Measurements from ENCODE around the gene HES7. TPM values are rescaled to one million over a fixed set of nuclear protein-coding genes. Genes with fewer than 3 reads are reported as not detected.

HES7 gene
- polyA plus RNA-seq, 2 of the 4 experiments (the other 2 are of a cell fraction), result 0.56 to 0.72 TPM

- whole genome bisulfite sequencing (ENCODE audit: missing lambda C conversion rate), result 93% methylated on average over 6 of the region's 6 CpGs
- ChIA-PET POLR2A (no interaction called here), CTCF (interaction anchor here (1.4 to 2.1 kb wide), 7 partner anchors 8 to 47 kb away, joined by 3 to 16 read pairs (median 7); no protein-coding TSS in a partner anchor)
- no peak overlapping the region for H3K4me3 ChIP-seq
- no peak for DNase-seq (ENCODE audit: low read depth in 1 of 2, low spot score in 1 of 2)
- H3K4me2 ChIP-seq, result no peak overlapping the region
- no peak overlapping the region for H3K27ac ChIP-seq
- no peak for FAIRE-seq
- no peak for ATAC-seq
- no peaks in the 10 kb centered on the region for H3K9me3 ChIP-seq
- TF ChIP-seq POLR2AphosphoS2 (conservative IDR thresholded peaks at IDR 0.05; ENCODE audit: low read length) (no peak), MAZ (IDR thresholded peaks at IDR 0.05; ENCODE audit: borderline replicate concordance, low read depth, low read length) (no peak), BHLHE40 (IDR thresholded peaks at IDR 0.05; ENCODE audit: low read depth, low read length) (no peak), ZNF302 (CRISPR knock-in tag; IDR thresholded peaks at IDR 0.05) (no peak), NR3C1 (IDR thresholded peaks at IDR 0.05) (no peak), E2F6 (IDR thresholded peaks at IDR 0.05; ENCODE audit: borderline replicate concordance, low read depth) (no peak), KDM1A (IDR thresholded peaks at IDR 0.05; ENCODE audit: low read depth) (no peak), MAFK (IDR thresholded peaks at IDR 0.05; ENCODE audit: partially characterized antibody) (no peak), CBX2 (IDR thresholded peaks at IDR 0.05; ENCODE audit: borderline replicate concordance, low read depth) (no peak), ZSCAN20 (CRISPR knock-in tag; IDR thresholded peaks at IDR 0.05) (no peak), RCOR1 (IDR thresholded peaks at IDR 0.05; ENCODE audit: low read depth, low read length) (no peak), HOXA7 (CRISPR knock-in tag; IDR thresholded peaks at IDR 0.05) (no peak), FOSL2 (IDR thresholded peaks at IDR 0.05) (no peak), FOSL2 (CRISPR knock-in tag; IDR thresholded peaks at IDR 0.05) (no peak), HEYL (CRISPR knock-in tag; IDR thresholded peaks at IDR 0.05) (no peak), HOXB13 (CRISPR knock-in tag; IDR thresholded peaks at IDR 0.05; ENCODE audit: low read depth) (no peak), POLR2A (IDR thresholded peaks at IDR 0.05; ENCODE audit: low read length) (no peak)
- TF ChIP-seq, protein P1, sequence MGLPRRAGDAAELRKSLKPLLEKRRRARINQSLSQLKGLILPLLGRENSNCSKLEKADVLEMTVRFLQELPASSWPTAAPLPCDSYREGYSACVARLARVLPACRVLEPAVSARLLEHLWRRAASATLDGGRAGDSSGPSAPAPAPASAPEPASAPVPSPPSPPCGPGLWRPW (IDR thresholded peaks at IDR 0.05), result no peak
- peaks cover 20% of the 10 kb centered on the region for H3K4me1 ChIP-seq
These were observed 42.8 kb upstream of the HES7 start for GRCh38 chr17:8166731-8167130.

GRCh38 chr17:8164815-8165131 lies 40.9 kb upstream of the HES7 start:
- CTCF ChIA-PET, result interaction anchor here (0.8 to 7.5 kb wide), 5 partner anchors 9 to 91 kb away, joined by 3 to 116 read pairs (median 6); partner anchors contain the start of genes ALOXE3 and HES7
- H3K27ac ChIP-seq, result peak overlapping the region; percentile 92 to 98

More at GRCh38 chr17:8164815-8165131, 40.9 kb upstream of the HES7 start:
- FAIRE-seq, result no peak
- Histone ChIP-seq H3K9me3 (no peaks in the 10 kb centered on the region), H3K4me2 (peak overlapping the region; percentile 85), H3K4me1 (peaks cover 34% of the 10 kb centered on the region), H3K4me3 (no peak overlapping the region)
- POLR2A ChIA-PET, result interaction anchor here (1.5 kb wide), 1 partner anchor 9 kb away, joined by 22 read pairs; no protein-coding TSS in a partner anchor
- DNase-seq (ENCODE audit: low read depth in 1 of 2, low spot score in 1 of 2), result no peak
- 83% methylated on average over 6 of the region's 6 CpGs for WGBS (ENCODE audit: missing lambda C conversion rate)
- TF ChIP-seq, protein P2, sequence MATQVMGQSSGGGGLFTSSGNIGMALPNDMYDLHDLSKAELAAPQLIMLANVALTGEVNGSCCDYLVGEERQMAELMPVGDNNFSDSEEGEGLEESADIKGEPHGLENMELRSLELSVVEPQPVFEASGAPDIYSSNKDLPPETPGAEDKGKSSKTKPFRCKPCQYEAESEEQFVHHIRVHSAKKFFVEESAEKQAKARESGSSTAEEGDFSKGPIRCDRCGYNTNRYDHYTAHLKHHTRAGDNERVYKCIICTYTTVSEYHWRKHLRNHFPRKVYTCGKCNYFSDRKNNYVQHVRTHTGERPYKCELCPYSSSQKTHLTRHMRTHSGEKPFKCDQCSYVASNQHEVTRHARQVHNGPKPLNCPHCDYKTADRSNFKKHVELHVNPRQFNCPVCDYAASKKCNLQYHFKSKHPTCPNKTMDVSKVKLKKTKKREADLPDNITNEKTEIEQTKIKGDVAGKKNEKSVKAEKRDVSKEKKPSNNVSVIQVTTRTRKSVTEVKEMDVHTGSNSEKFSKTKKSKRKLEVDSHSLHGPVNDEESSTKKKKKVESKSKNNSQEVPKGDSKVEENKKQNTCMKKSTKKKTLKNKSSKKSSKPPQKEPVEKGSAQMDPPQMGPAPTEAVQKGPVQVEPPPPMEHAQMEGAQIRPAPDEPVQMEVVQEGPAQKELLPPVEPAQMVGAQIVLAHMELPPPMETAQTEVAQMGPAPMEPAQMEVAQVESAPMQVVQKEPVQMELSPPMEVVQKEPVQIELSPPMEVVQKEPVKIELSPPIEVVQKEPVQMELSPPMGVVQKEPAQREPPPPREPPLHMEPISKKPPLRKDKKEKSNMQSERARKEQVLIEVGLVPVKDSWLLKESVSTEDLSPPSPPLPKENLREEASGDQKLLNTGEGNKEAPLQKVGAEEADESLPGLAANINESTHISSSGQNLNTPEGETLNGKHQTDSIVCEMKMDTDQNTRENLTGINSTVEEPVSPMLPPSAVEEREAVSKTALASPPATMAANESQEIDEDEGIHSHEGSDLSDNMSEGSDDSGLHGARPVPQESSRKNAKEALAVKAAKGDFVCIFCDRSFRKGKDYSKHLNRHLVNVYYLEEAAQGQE (IDR thresholded peaks at IDR 0.05), result no peak
- TF ChIP-seq HEYL (CRISPR knock-in tag; IDR thresholded peaks at IDR 0.05) (no peak), NFE2L2 (conservative IDR thresholded peaks at IDR 0.05; ENCODE audit: low read length) (no peak)
- no peak for ATAC-seq

All from A549 (cell line).